Activated CD4-positive, alpha-beta T cell treated with anti-CD3 and anti-CD28 coated beads, Interleukin-2, amount 10 ng/mL, durations not matched to agents 7 days and 5 days (primary cell): ENCODE measurements around the gene CTIF. TPM values are rescaled to one million over a fixed set of nuclear protein-coding genes. Genes with fewer than 3 reads are reported as not detected.

Experiments
- CTCF ChIA-PET: fragments of 350-600 bp; sonication (Branson Sonifier 250); formaldehyde crosslinking; loops from one replicate; lab custom pipeline; 2021; ENCODE audit warnings: antibody characterized with exemption; lab: Charles Lee
- POLR2A ChIA-PET: fragments of 350-600 bp; sonication (Branson Sonifier 250); formaldehyde crosslinking; loops from one replicate; lab custom pipeline; 2021; ENCODE audit warnings: antibody characterized with exemption; lab: Charles Lee
- DNase-seq: peaks from one replicate; pipeline ENCODE4 v3.0.0-alpha.2; 2020
- H3K27ac Mint-ChIP-seq: one replicate; pipeline ENCODE4 v1.8.0; 2021; ENCODE audit warnings: mild to moderate bottlenecking, moderate library complexity, mixed read lengths
- H3K27me3 Mint-ChIP-seq: one replicate; pipeline ENCODE4 v1.8.0; 2021; ENCODE audit warnings: mixed read lengths
- H3K36me3 Mint-ChIP-seq: one replicate; pipeline ENCODE4 v1.8.0; 2021; ENCODE audit warnings: low read depth, mixed read lengths
- H3K4me1 Mint-ChIP-seq: one replicate; pipeline ENCODE4 v1.8.0; 2021; ENCODE audit warnings: mixed read lengths
- H3K4me3 Mint-ChIP-seq: one replicate; pipeline ENCODE4 v1.8.0; 2021; ENCODE audit warnings: mild to moderate bottlenecking, moderate library complexity, mixed read lengths
- H3K9me3 Mint-ChIP-seq: one replicate; pipeline ENCODE4 v1.8.0; 2021; ENCODE audit warnings: mixed read lengths
- total RNA-seq, 2 experiments: library from RNA; stranded (reverse); gene quantifications; one replicate each; pipeline ENCODE4 v1.2.3, GENCODE V29; 2021

The CTIF gene
- total RNA-seq, 2 experiments from 2014 or later: 1.5 to 2.7 TPM

- POLR2A ChIA-PET: no interaction called here
- Mint-ChIP-seq H3K36me3 (peaks cover 2% of the 10 kb centered on the region), H3K4me3 (no peak overlapping the region), H3K27me3 (no peaks in the 10 kb centered on the region), H3K27ac (no peak overlapping the region), H3K4me1 (no peaks in the 10 kb centered on the region), H3K9me3 (peaks cover 5% of the 10 kb centered on the region)
- DNase-seq: no peak
- CTCF ChIA-PET: no interaction called here
These were observed 131.3 kb downstream of the CTIF start for GRCh38 chr18:48669991-48670750.

GRCh38 chr18:48670751-48671560 lies 132.1 kb downstream of the CTIF start:
- Mint-ChIP-seq H3K4me1 (no peaks in the 10 kb centered on the region), H3K27ac (no peak overlapping the region)

DNA sequence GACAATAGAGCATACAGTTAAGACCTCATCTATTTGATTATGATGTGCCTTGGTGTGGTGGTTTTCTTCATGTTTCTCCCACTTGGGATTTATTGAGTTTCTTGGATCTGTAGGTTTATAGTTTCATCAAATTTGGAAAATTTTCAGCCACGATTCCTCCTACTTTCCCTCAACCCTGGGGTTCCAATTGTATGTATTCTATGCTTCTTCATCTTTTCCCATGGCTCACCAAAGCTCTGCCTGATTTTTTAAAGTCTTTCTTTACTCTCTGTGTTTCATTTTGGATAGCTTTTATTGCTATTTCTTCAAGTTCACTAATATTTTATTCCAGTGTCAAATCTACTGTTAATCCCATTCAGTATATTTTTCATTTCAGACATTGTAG lies 132.7 kb downstream of the CTIF start:
- Mint-ChIP-seq H3K27ac (no peak overlapping the region), H3K4me1 (no peaks in the 10 kb centered on the region), H3K27me3 (no peaks in the 10 kb centered on the region), H3K36me3 (peaks cover 2% of the 10 kb centered on the region), H3K4me3 (no peak overlapping the region), H3K9me3 (peaks cover 5% of the 10 kb centered on the region)
- no peak for DNase-seq
- CTCF ChIA-PET: interaction anchor here (1.0 kb wide), 1 partner anchor 155 kb away, joined by 3 read pairs; no protein-coding TSS in a partner anchor
- POLR2A ChIA-PET: no interaction called here

More at GRCh38 chr18:48670751-48671560, 132.1 kb downstream of the CTIF start:
- Mint-ChIP-seq H3K27me3 (no peaks in the 10 kb centered on the region), H3K4me3 (no peak overlapping the region), H3K9me3 (peaks cover 5% of the 10 kb centered on the region), H3K36me3 (peaks cover 2% of the 10 kb centered on the region)
- ChIA-PET CTCF (no interaction called here), POLR2A (no interaction called here)
- DNase-seq: no peak

DNA sequence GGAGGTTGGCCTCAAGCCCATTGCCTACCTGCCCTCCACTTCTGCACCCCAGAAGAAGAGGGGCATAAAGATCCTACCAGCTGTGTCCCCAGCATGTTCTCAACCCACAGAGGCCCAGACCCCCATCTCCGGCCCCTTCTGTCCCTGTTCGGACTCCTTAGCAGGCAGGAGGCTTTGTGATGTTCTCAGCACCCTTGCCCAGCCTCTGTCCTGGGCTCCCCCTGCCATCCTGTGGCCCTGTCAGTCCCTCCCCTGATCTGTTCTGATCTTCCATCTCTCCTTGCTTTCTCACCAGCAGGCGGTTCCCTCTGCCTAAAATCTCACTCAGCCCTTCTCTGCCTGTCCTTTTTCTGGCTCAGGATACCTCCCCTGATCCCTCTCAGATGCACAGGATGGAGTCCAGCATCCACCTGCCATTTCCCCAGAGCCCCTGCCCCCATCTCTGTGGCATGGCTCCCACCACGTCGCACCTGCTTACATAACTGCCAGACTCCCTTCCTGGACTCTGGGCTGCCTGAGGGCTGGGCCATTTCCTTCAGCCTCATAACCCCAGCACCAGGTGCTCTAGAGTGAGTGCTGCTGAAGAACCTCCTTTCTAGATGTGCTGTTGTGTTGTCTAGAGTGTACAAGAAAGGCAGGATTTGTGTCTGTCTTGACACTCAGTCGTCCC lies 134.0 kb downstream of the CTIF start:
- no peak for DNase-seq
- peaks cover 2% of the 10 kb centered on the region for H3K36me3 Mint-ChIP-seq
- H3K4me1 Mint-ChIP-seq: no peaks in the 10 kb centered on the region
- no peak overlapping the region for H3K4me3 Mint-ChIP-seq
- ChIA-PET CTCF (interaction anchor here (1.0 to 1.4 kb wide), 3 partner anchors 154 to 305 kb away, joined by 3 read pairs; no protein-coding TSS in a partner anchor), POLR2A (no interaction called here)
- peaks cover 5% of the 10 kb centered on the region for H3K9me3 Mint-ChIP-seq
- no peak overlapping the region for H3K27ac Mint-ChIP-seq
- peaks cover 2% of the 10 kb centered on the region for H3K27me3 Mint-ChIP-seq

DNA sequence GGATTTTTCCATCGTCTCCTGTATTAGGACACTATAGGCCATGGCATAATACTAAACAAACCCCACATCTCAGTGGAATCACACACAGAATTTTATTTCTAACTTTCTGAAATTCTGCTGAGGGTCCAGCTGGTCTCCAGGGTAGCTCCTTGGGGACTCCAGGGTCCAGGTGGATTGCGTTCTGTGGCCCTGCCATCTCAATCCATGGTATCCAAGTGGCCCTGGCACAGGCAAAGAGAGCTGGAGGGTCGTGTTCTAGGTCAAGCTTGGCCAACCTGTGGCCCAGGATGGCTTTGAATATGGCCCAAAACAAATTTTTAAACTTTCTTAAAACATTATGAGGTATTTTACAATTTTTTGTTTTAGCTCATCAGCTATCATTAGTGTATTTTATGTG lies 134.6 kb downstream of the CTIF start:
- DNase-seq: no peak
- ChIA-PET POLR2A (no interaction called here), CTCF (interaction anchor here (1.0 to 1.4 kb wide), 3 partner anchors 198 to 304 kb away, joined by 3 read pairs; no protein-coding TSS in a partner anchor)
- peaks cover 5% of the 10 kb centered on the region for H3K9me3 Mint-ChIP-seq
- no peak overlapping the region for H3K27ac Mint-ChIP-seq
- peaks cover 2% of the 10 kb centered on the region for H3K36me3 Mint-ChIP-seq
- no peak overlapping the region for H3K4me3 Mint-ChIP-seq
- H3K27me3 Mint-ChIP-seq: peaks cover 2% of the 10 kb centered on the region
- H3K4me1 Mint-ChIP-seq: no peaks in the 10 kb centered on the region

DNA sequence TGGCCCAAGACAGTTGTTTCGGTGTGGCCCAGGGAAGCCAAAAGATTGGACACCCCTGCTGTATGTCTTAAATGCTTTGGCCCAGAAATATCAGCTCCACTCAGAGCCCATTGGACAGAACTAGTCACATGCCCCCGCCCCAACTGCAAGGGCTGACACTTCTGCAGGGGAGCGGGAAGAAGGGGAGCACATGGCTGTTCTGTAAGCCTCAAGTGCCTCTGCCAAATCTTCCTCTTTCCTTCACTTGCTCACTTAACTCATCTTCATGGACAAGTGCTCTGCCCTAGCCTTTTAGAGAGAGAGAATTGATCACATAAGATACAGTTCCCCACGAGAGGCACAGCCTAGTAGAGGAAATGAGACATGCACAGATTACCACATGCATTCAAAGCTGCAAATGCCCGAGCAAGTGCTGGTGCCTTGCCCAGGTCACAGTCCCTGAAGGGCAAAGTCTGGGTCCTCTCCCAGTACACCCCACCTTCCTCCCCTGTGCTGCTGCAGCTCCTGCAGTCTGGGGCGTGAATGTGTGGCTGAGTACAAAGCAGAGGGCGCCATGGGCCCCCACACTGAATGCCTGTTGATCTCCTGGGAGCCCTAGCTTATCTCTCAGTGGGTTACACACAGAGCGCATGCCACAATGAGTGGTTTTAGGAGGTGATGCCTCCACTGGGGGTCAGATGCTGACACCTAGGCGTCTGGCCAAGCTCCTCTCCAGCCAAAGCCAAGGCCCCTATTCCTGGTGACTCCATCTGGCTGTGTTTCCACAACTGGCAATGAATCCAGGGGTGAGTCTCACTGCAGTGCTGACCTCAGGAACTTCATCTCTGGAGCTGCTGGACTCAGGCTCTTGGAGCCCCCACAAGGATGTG lies 135.3 kb downstream of the CTIF start:
- ChIA-PET CTCF (interaction anchor here (0.5 to 1.4 kb wide), 5 partner anchors 13 to 1518 kb away, joined by 3 read pairs; no protein-coding TSS in a partner anchor), POLR2A (no interaction called here)
- no peak for DNase-seq
- H3K4me1 Mint-ChIP-seq: peaks cover 4% of the 10 kb centered on the region
- no peak overlapping the region for H3K27ac Mint-ChIP-seq
- peaks cover 5% of the 10 kb centered on the region for H3K9me3 Mint-ChIP-seq
- H3K27me3 Mint-ChIP-seq: peaks cover 2% of the 10 kb centered on the region
- peaks cover 2% of the 10 kb centered on the region for H3K36me3 Mint-ChIP-seq
- H3K4me3 Mint-ChIP-seq: no peak overlapping the region

GRCh38 chr18:48674758-48675351 lies 136.0 kb downstream of the CTIF start:
- ChIA-PET POLR2A (no interaction called here), CTCF (interaction anchor here (0.5 to 1.0 kb wide), 2 partner anchors 12 to 1517 kb away, joined by 3 read pairs; no protein-coding TSS in a partner anchor)
- Mint-ChIP-seq H3K9me3 (peaks cover 5% of the 10 kb centered on the region), H3K36me3 (peaks cover 2% of the 10 kb centered on the region), H3K27ac (no peak overlapping the region), H3K4me3 (no peak overlapping the region), H3K4me1 (peaks cover 4% of the 10 kb centered on the region), H3K27me3 (peaks cover 2% of the 10 kb centered on the region)
- no peak for DNase-seq

- H3K36me3 Mint-ChIP-seq: peaks cover 2% of the 10 kb centered on the region
- DNase-seq: peak; percentile 85
- POLR2A ChIA-PET: no interaction called here
- H3K9me3 Mint-ChIP-seq: peaks cover 5% of the 10 kb centered on the region
- H3K27me3 Mint-ChIP-seq: peaks cover 2% of the 10 kb centered on the region
- H3K27ac Mint-ChIP-seq: no peak overlapping the region
- CTCF ChIA-PET: interaction anchor here (1.0 kb wide), 1 partner anchor 12 kb away, joined by 3 read pairs; no protein-coding TSS in a partner anchor
- H3K4me3 Mint-ChIP-seq: no peak overlapping the region
- peaks cover 4% of the 10 kb centered on the region for H3K4me1 Mint-ChIP-seq
These were observed 136.5 kb downstream of the CTIF start for GRCh38 chr18:48675352-48675761.

- peaks cover 2% of the 10 kb centered on the region for H3K27me3 Mint-ChIP-seq
- peaks cover 5% of the 10 kb centered on the region for H3K9me3 Mint-ChIP-seq
- DNase-seq: no peak
- peaks cover 4% of the 10 kb centered on the region for H3K4me1 Mint-ChIP-seq
- H3K4me3 Mint-ChIP-seq: no peak overlapping the region
- ChIA-PET CTCF (no interaction called here), POLR2A (no interaction called here)
- peaks cover 2% of the 10 kb centered on the region for H3K36me3 Mint-ChIP-seq
- no peak overlapping the region for H3K27ac Mint-ChIP-seq
These were observed 137.1 kb downstream of the CTIF start for GRCh38 chr18:48675912-48676311.

DNA sequence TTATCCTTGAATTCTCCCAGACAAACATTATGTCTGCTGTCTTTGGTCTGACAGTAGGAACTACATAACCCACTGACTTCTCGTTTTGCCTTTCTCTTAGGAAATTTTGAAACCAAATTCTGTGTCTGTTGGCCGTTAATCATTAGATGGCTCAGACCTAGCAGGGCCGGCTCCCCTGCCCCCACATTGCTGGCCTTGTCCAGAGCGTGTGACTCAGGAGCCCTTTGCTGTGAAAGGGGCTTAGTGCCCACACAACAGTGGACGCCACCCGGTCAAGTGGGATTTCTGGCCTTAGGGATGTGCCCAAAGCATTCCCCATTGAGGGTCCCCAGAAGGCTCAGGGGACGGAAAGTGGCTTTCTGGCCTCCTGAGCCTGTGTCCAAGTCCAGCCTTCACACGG lies 137.5 kb downstream of the CTIF start:
- CTCF ChIA-PET: interaction anchor here (1.3 kb wide), 1 partner anchor 10 kb away, joined by 3 read pairs; no protein-coding TSS in a partner anchor

GRCh38 chr18:48676756-48677368 lies 138.0 kb downstream of the CTIF start:
- Mint-ChIP-seq H3K27ac (no peak overlapping the region), H3K27me3 (peaks cover 2% of the 10 kb centered on the region), H3K9me3 (no peaks in the 10 kb centered on the region), H3K4me1 (peaks cover 4% of the 10 kb centered on the region), H3K4me3 (no peak overlapping the region), H3K36me3 (no peaks in the 10 kb centered on the region)
- CTCF ChIA-PET: interaction anchor here (1.3 kb wide), 1 partner anchor 9 kb away, joined by 3 read pairs; no protein-coding TSS in a partner anchor
- POLR2A ChIA-PET: interaction anchor here (0.5 kb wide), 1 partner anchor 820 kb away, joined by 3 read pairs; no protein-coding TSS in a partner anchor
- peak; percentile 69 for DNase-seq

More for the DNA sequence above, 137.5 kb downstream of the CTIF start:
- DNase-seq: no peak
- H3K36me3 Mint-ChIP-seq: peaks cover 2% of the 10 kb centered on the region
- peaks cover 4% of the 10 kb centered on the region for H3K4me1 Mint-ChIP-seq
- H3K4me3 Mint-ChIP-seq: no peak overlapping the region
- POLR2A ChIA-PET: interaction anchor here (0.5 kb wide), 1 partner anchor 820 kb away, joined by 3 read pairs; no protein-coding TSS in a partner anchor
- H3K9me3 Mint-ChIP-seq: peaks cover 4% of the 10 kb centered on the region
- H3K27me3 Mint-ChIP-seq: peaks cover 2% of the 10 kb centered on the region
- no peak overlapping the region for H3K27ac Mint-ChIP-seq
